ENCODE results near the gene SULT2A1.
"Not testable (repeated sequence)": the region's sequence is repeated elsewhere in the genome, so short reads cannot be mapped to it uniquely, and the experiment has no call there.

The SULT2A1 gene

DNA sequence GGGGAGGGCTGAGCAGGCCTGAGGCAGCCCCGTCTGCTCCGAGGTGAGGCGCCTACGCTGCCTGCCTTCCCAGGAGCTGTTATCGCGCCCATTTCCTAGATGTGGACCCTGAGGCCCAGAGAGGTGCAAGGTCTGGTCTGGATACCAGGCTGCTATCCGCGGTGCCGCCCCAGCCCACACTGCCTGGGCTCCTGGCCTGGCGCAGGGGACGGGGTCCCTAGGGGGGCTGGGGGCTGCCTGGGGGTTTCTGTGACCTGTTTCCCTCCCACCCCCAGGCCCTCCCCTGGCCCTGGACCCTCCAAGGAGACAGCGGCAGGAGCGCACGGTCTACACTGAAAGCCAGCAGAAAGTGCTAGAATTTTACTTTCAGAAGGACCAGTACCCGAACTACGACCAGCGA lies 26.3 kb downstream of the SULT2A1 start:
- not testable (repeated sequence) for DNase-seq

DNA sequence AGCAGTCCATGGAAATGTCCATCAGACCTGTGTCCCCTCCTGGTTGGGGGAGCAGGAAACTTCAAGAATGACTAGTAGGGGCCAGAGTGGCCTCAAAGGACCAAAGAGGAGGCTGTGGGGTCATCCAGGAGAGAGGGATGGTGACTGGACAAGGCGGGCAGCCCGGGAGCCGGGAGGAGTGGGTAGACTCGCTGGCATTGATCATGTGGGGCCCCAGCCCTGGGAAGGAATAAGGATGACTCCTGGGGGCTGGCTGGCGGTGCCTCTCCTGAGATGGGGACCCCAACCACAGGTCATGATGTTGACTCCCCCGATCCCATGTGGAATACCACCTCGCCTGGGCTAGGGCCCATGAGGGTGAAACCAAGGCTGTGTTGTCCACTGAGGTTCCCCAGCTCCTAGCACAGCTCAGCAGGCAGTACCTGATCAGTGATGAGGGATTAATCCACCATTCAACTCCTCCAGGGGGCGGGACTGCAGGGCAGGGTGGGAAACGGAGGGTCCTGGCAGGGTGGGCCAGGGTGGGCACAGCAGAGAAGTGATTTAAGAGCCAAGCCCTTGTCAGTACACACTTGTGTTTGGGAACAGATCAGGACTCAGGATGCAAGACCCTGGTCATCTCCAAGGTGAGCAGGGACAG lies 27.3 kb downstream of the SULT2A1 start, which contains the start of gene TPRX2:
Gene TPRX2, plus strand, starts transcription at position 590 of the 640 bp plus-strand sequence. Its CDS starts 12 bp downstream, at position 602.
- not testable (repeated sequence) for DNase-seq

DNA sequence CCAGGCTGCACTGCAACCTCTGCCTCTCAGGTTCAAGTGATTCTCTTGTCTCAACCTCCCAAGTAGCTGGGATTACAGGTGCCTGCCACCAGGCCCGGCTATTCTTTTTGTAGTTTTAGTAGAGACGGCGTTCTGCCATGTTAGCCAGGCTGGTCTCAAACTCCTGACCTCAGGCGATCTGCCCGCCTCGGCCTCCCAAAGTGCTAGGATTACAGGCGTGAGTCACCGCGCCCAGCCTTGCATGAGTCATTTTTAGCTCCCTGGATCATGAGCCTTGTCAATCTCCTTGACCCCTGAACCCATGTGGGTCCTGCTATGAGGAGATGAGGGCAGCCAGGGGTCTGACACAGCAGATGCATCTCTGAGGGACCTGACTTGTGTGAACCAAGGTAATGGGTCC lies 27.9 kb downstream of the SULT2A1 start:
- DNase-seq = not testable (repeated sequence)

DNA sequence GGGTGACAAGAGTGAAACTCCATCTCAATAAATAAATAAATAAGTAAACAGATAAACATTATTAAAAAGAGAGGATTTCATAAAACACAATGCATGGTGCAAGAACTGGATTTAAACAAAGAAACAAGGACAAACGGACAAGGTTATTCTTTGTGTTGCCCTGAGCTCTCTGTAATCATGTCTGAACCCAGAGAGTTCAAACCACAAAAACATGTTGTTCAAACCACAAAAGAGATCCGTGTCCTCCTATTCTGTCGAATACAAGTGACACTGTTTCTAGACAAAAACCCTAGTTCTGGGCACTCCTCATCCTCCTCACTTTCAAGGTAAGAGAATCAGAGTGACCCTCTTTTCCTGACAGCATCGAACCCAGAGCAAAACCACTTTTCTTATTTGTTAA lies 31.7 kb downstream of the SULT2A1 start:
- DNase-seq = no peak

DNA sequence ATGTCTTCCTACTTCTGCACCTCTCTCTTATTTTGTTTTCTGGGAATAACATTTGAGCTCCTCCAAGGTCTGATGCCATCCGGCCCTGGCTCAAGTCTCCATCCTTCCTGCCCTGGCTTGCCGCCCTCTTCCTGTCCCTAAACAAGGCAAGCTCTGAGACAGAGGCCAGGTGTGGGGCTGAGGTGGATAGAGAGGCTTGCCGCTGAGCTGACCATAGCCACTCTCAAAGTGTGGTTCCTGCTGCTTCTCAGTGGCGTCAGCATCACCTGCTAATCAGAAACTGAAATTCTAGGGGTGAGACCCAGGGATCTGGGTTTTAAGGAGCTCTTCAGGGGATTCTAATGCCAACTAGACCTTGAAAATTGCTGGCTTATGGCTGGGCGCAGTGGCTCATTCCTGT lies 33.1 kb downstream of the SULT2A1 start:
- DNase-seq = no peak

DNA sequence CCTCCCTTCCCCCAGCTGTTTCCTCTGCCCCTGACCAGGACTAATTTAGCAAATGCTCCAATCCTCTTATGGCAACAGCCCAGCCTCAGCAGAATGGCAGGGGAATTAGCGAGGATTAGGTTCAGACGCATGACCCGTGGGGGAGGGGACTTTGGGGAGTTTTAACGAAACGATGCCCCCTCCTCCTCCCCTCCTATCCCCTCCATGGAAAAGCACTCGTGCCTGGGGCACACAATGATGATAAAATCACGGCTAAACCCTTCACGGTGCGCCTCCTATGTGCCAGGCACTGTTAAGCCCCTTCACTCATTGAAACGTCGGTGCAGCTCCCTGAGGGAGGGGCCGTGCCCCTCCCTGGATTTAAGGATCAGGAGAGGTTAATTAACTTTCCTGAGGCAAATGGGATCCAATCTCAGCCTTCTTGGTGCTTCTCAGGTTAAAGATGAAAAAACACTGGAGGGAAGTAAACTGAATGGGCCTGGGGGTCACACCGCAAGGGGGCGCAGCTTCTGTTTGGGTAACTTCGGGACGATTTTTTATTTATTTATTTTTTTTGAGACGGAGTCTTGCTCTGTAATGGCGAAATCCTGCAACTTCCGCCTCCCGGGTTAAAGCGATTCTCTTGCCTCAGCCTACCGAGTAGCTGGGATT lies 37.2 kb downstream of the SULT2A1 start:
- DNase-seq = no peak

DNA sequence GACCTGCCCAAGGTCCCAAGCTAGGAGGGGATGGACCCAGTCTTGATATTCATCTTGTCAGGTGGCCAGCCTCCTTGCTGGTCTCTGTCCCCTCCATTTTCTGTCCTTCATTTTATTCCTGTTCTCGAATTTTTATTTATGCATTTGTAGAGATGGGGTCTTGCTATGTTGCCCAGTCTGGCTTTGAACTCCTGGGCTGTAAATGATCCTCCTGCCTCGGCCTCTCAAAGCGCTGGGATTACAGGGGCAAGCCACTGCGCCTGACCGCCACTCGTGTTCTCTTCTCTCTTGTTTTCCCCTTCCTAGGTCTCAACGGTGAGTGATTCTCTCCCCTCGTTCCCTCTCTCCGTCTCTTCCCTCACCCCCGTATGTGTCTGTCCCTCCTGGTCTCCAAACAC lies 37.7 kb downstream of the SULT2A1 start:
- DNase-seq = no peak

DNA sequence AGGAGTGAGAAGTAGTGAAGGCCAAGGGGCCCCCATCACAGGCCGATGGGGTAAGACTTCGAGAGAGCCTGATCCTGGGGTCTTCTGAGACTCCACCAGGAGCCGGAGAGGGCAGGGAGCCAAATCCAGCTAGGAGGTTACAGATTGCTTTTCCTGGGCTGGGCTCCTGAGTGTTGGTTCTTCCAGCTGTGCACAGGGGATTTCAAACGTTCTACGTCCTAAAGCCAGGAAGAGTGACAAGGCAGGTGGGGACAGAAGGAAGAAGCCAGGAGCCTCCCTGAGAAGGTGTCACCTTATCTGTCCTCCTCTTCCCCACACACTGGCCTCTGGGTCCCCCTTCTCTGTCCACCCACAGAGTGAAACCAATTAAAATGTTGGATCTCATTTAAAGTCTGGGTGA lies 43.2 kb downstream of the SULT2A1 start:
- DNase-seq = no peak

DNA sequence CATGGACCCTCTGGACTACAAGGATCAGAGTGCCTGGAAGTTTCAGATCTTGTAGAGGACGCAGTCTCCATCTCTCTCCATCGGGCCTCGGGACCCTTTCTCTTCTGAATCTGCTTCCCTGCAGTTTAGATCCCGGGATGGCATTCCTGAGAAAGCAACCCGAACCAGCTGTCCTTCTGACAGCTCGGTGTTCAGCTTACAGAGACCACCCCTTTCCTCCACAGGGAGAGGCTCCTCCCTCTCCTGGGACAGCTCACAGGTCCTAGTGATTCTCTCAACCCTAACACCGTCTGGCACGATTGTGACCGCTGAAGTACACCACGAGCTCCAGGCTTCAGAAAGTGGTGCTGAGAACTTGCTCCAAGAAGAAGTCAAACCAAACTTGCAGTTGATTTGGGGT lies 46.2 kb downstream of the SULT2A1 start:
- no peak for DNase-seq

DNA sequence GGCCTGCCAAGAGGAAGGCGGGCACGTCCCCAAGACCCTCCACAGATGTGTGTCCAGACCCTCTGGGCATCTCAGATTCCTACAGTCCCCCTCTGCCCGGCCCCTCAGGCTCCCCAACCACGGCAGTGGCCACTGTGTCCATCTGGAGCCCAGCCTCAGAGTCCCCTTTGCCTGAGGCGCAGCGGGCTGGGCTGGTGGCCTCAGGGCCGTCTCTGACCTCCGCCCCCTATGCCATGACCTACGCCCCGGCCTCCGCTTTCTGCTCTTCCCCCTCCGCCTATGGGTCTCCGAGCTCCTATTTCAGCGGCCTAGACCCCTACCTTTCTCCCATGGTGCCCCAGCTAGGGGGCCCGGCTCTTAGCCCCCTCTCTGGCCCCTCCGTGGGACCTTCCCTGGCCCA lies 46.7 kb downstream of the SULT2A1 start:
- DNase-seq = no peak

DNA sequence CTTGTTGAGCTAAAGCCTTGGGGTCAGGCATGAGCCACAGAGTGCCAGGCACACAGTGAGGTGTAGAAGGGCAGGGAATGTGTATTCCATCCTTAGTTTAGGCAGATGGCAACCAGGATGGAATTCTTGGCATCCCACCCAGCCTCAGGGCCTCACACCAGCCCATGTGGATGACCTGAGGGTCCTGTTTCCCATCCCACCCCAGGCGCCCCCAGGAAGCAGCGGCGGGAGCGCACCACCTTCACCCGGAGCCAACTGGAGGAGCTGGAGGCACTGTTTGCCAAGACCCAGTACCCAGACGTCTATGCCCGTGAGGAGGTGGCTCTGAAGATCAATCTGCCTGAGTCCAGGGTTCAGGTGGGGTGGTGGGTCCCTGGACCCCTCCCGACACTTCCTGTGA lies 50.1 kb downstream of the SULT2A1 start:
- no peak for DNase-seq

DNA sequence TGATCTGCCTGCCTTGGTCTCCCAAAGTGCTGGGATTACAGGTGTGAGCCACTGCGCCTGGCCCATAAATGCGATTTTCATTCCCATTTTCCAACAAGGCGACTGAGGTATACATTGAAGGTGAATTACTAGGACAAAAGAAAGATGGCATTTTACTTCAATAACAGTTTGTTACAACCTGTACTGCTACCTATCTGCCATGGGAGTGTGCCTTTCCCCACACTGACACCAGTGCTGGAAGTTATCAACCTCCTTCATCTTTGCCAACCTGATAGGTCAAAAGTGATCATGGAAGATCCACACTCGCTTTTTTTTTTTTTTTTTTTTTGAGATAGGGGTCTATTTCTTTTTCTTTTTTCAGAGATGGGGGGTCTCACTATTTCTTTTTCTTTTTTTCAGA lies 53.4 kb downstream of the SULT2A1 start:
- no peak for DNase-seq

DNA sequence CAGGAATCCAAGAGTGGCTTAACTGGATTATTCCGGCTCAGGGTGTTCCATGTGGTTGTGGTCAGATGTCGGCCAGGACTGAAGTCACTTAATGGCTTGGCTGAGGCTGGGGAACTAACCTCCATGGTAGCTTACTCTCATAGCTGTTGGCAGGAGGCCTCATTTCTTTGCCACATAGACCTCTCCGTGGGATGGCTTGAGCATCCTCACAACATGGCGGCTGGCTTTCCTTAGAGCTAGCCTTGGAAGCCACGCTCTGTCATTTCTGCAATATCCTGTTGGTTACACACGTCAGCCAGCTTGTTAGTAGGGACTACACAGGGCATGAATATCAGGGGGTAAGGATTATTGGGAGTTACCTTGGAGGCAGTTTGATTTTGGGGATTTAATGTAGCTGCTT lies 59.3 kb downstream of the SULT2A1 start:
- DNase-seq = no peak

DNA sequence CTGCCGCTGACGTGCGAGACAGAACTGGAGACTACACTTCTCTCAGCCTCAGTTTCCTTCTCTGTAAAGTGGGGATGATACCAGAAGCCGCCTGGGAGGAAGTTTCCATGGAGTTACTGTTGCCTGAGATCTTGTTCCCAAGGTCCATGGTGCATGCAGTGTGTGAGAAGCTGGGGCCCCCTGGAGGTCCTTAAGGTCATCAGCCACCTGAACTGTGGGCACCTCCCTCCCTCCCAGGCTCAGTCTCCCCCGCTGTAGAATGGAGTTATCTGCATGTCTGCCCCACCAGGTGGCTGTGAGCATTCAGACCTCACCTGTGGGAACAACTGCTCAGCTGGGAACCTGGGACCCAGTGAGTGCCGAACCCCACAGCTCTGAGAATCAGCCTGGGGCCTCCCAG lies 61.7 kb downstream of the SULT2A1 start:
- DNase-seq = no peak

DNA sequence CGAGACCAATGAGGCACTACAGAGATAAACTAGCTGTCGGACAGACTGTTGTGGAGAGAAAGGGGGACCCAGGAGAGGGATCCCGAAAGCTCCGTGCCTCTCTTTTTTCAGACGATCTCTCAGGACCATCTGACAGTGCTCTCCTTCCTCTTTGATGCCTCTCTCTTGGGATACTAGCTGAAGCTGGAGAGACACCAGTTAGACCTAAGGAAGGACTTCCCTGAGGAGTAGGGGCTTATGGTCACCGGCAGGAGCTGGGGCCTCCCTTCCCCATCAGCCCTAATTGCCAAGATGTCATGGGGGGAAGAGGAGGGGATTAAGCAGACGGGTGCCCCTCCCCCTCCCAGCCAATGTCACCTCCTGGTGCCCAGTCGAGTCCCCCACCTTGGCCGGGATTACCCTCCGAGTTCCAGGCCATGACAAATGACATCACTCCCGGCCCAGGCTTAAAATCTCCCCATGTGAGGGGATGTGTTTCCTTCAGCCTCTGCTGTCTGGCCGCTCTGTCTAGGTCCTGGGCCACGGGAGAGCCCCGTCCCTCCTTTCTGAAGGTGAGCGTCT lies 64.6 kb downstream of the SULT2A1 start, which contains the start of gene CRX:
Gene CRX, plus strand, starts transcription at position 478 of the 561 bp plus-strand sequence. CDS start 12,507 bp downstream, outside the sequence.
- DNase-seq = no peak

Data from right forelimb (tissue), 1 donor.